Measurements from ENCODE around the gene CDH23. TPM values are rescaled to one million over a fixed set of nuclear protein-coding genes. Genes with fewer than 3 reads are reported as not detected.

The CDH23 gene
- total and polyA plus RNA-seq, 2 donors (not counting 1 experiment from before 2014, with no cell fraction given) = 0.37 to 0.89 TPM

- no peak overlapping the region for H3K9ac ChIP-seq (ENCODE audit: low read length)
- no peaks in the 10 kb centered on the region for H3K9me3 ChIP-seq (ENCODE audit: control extremely low read depth in 1 of 3, control insufficient read depth in 2 of 3, insufficient read depth in 1 of 3, low read length in 2 of 3)
- CTCF ChIA-PET = no interaction called here
- no peaks in the 10 kb centered on the region for H3K79me2 ChIP-seq (ENCODE audit: control insufficient read depth, insufficient read depth, low read length)
- POLR2A ChIA-PET = no interaction called here
- Mint-ChIP-seq H3K4me3 (no peak overlapping the region), H3K27ac (no peak overlapping the region), H3K9me3 (ENCODE audit: insufficient read depth) (no peaks in the 10 kb centered on the region), H3K27me3 (peaks cover 17% of the 10 kb centered on the region), H3K4me1 (no peaks in the 10 kb centered on the region)
- intact Hi-C loops (cut with micrococcal nuclease) = no loop called here
- H3K4me2 ChIP-seq (replicated peaks; ENCODE audit: low read depth, low read length, poor library complexity, severe bottlenecking) = no peak overlapping the region
- H3K27me3 ChIP-seq (replicated peaks in 1 of 4; ENCODE audit: control extremely low read depth in 1 of 4, control insufficient read depth in 3 of 4, insufficient read depth in 4 of 4, low read length in 3 of 4) = no peaks in the 10 kb centered on the region
- DNase-seq (no peak), ATAC-seq (ENCODE audit: low read depth) (no peak)
- no peaks in the 10 kb centered on the region for H4K20me1 ChIP-seq (ENCODE audit: control insufficient read depth, insufficient read depth, low read length, poor library complexity, severe bottlenecking)
- TF ChIP-seq CTCF (IDR thresholded peaks at IDR 0.05) (no peak), EZH2 (IDR thresholded peaks at IDR 0.05; ENCODE audit: borderline replicate concordance, insufficient read depth, low read depth, low read length, poor library complexity, severe bottlenecking) (no peak)
- no peak overlapping the region for H3K27ac ChIP-seq (ENCODE audit: low read length in 2 of 2)
- no peaks in the 10 kb centered on the region for H3K36me3 ChIP-seq (replicated peaks in 1 of 2; ENCODE audit: control extremely low read depth in 1 of 2, control insufficient read depth in 1 of 2, extremely low read depth in 1 of 2, insufficient read depth in 2 of 2, low read length in 1 of 2)
- H2AFZ ChIP-seq (ENCODE audit: insufficient read depth, low read depth, low read length, poor library complexity, severe bottlenecking) = no peak overlapping the region
- no peak overlapping the region for H3K4me3 ChIP-seq (ENCODE audit: control extremely low read depth in 1 of 5, extremely low read depth in 1 of 5, insufficient read depth in 1 of 5, low read depth in 2 of 5, low read length in 4 of 5)
- WGBS (ENCODE audit: insufficient coverage) = 91% methylated on average over 14 of the region's 14 CpGs
- no peaks in the 10 kb centered on the region for H3K4me1 ChIP-seq (ENCODE audit: control insufficient read depth in 2 of 2, insufficient read depth in 2 of 2, low read length in 2 of 2)
Measured at GRCh38 chr10:71451754-71452153, 55.0 kb downstream of the CDH23 start.

- ChIA-PET CTCF (no interaction called here), POLR2A (no interaction called here)
- Histone ChIP-seq H3K4me3 (ENCODE audit: control extremely low read depth in 1 of 5, extremely low read depth in 1 of 5, insufficient read depth in 1 of 5, low read depth in 2 of 5, low read length in 4 of 5) (no peak overlapping the region), H3K79me2 (ENCODE audit: control insufficient read depth, insufficient read depth, low read length) (no peaks in the 10 kb centered on the region), H3K27me3 (replicated peaks in 1 of 4; ENCODE audit: control extremely low read depth in 1 of 4, control insufficient read depth in 3 of 4, insufficient read depth in 4 of 4, low read length in 3 of 4) (no peaks in the 10 kb centered on the region), H3K36me3 (replicated peaks in 1 of 2; ENCODE audit: control extremely low read depth in 1 of 2, control insufficient read depth in 1 of 2, extremely low read depth in 1 of 2, insufficient read depth in 2 of 2, low read length in 1 of 2) (no peaks in the 10 kb centered on the region), H4K20me1 (ENCODE audit: control insufficient read depth, insufficient read depth, low read length, poor library complexity, severe bottlenecking) (no peaks in the 10 kb centered on the region), H3K9me3 (ENCODE audit: control extremely low read depth in 1 of 3, control insufficient read depth in 2 of 3, insufficient read depth in 1 of 3, low read length in 2 of 3) (no peaks in the 10 kb centered on the region), H3K27ac (ENCODE audit: low read length in 2 of 2) (no peak overlapping the region), H2AFZ (ENCODE audit: insufficient read depth, low read depth, low read length, poor library complexity, severe bottlenecking) (no peak overlapping the region), H3K4me2 (replicated peaks; ENCODE audit: low read depth, low read length, poor library complexity, severe bottlenecking) (no peak overlapping the region), H3K9ac (ENCODE audit: low read length) (no peak overlapping the region), H3K4me1 (ENCODE audit: control insufficient read depth in 2 of 2, insufficient read depth in 2 of 2, low read length in 2 of 2) (no peaks in the 10 kb centered on the region)
- no peak overlapping the region for H3K27ac Mint-ChIP-seq
- H3K4me3 Mint-ChIP-seq = no peak overlapping the region
- no peaks in the 10 kb centered on the region for H3K4me1 Mint-ChIP-seq
- DNase-seq (no peak), ATAC-seq (ENCODE audit: low read depth) (no peak)
- H3K9me3 Mint-ChIP-seq (ENCODE audit: insufficient read depth) = no peaks in the 10 kb centered on the region
- H3K27me3 Mint-ChIP-seq = peaks cover 21% of the 10 kb centered on the region
- 97% methylated on average over 10 of the region's 12 CpGs for WGBS (ENCODE audit: insufficient coverage)
- TF ChIP-seq EZH2 (IDR thresholded peaks at IDR 0.05; ENCODE audit: borderline replicate concordance, insufficient read depth, low read depth, low read length, poor library complexity, severe bottlenecking) (no peak), CTCF (IDR thresholded peaks at IDR 0.05) (no peak)
- intact Hi-C loops (cut with micrococcal nuclease) = no loop called here
Measured at GRCh38 chr10:71453186-71453585, 56.5 kb downstream of the CDH23 start.
